HG03159 (cell line): ENCODE measurements around the gene EPB41L5.
A peak's percentile ranks its signal among the peaks of the same experiment; 100 is the strongest.
"Not testable (repeated sequence)": the region's sequence is repeated elsewhere in the genome, so short reads cannot be mapped to it uniquely, and the experiment has no call there.

Source experiments
- ATAC-seq: cut with Tn5 transposase; IDR thresholded peaks from one replicate; pipeline ENCODE4 v1.9.1; 2021; ENCODE audit warnings: mild to moderate bottlenecking, moderate library complexity; ENCODE audit not compliant: unreplicated experiment

EPB41L5 gene

DNA sequence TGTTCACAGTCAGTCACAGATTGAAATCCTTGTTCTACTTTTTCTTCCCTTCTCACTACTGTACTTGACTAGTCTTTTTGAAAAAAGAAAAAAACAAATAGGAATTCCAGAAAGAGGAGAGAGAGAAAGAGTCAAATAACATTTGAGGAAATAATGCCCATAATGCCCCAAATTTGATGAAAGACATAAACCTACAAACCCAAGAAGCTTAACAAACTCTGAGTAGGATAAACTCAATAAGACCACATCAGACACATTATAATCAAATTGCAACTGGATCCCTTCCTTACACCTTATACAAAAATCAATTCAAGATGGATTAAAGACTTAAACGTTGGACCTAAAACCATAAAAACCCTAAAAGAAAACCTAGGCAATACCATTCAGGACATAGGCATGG lies 179.4 kb downstream of the EPB41L5 start:
- ATAC-seq, result no peak

DNA sequence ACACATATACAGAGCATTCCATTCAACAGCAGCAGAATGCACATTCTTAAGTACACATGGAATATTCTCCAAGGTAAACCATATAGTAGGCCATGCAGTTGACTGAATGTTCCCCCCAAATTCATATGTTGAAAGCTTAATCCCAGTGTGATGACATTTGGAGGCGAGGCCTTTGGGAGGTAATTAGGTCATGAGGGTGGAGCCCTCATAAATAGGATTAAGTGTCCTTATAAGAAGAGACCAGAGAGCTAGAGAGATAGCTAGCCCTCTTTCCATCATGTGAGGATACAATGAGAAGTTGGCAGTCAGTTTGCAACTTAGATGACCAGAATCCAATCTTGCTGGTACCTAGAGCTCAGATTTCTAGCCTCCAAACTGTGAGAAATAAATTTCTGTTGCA lies 182.7 kb downstream of the EPB41L5 start:
- no peak for ATAC-seq

DNA sequence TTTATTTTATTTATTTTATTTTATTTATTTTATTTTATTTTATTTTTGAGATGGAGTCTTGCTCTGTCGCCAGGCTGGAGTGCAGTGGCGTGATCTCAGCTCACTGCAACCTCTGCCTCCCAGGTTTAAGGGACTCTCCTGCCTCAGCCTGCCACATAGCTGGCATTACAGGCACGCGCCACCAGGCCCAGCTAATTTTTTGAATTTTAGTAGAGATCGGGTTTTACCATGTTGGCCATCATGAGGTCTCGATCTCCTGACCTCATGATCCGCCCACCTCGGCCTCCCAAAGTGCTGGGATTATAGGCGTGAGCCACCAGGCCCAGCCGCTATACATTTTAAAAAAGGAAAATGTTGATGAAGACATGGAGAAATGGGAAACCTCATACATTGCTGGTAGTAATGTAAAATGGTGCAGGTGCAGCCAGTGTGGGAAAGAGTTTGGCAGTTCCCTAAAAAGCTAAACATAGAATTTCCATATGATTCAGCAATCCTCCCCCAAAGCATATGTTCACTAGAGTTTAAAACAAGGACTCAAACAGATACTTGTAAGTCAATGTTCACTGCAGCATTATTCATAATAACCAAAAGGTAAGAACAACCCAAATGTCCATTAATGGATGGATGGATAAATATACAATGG lies 187.1 kb downstream of the EPB41L5 start:
- ATAC-seq, result not testable (repeated sequence)

DNA sequence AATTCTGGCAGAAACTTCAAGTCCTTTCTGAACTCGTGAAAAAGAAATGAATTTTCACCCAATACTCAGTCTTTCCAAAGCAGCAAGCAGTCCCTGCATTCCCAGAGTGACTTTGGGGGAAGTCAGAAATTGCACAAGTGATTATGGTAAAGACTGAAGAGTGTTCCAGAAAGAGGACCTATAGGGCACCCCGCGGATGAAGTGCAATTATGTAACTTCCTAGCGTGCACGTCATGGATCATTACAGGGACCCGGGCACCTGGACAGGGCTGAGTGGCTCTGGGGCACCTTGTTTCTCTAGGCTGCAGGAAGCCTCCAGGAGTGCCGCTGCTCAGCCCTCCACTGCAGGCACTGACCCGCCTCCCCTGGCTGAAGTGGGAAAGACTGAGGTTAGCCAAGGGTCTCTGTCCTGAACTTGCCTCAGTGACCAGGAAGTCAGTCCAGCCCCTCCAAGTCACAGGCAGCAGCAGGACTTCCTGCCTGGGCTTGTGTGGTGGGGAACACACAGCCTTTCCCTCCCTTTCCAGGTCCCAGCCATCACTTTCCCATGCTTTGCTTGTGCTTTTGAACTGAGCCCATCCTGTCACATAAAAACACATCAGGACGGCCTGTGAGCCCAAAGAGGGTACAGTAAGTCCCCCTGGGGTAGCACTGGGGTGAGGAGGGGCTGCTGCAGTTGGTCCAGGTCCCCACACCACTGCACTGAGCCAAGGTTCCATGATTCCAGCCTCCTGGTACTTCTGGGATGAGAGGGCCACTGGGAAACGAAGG lies 190.6 kb downstream of the EPB41L5 start:
- no peak for ATAC-seq

DNA sequence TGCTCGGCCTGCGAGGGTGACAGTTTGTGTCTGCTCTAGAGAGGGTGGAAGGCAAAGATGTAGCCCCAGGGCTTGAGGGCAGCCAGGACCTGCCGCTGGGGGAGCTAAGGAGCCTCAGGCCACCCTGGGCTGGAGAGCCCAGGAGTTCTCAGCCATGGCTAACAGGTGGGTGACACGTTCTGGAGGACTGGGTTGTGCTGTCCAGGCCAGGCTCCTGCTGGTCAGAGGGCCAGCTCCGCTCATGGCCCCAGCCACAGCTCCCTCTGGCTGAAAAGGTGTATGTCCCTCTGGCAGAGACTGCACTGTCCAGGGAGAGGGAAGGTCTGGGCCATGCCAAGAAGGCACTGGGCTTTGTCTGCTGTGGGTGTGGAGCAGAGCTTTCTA lies 191.1 kb downstream of the EPB41L5 start:
- ATAC-seq, result no peak

DNA sequence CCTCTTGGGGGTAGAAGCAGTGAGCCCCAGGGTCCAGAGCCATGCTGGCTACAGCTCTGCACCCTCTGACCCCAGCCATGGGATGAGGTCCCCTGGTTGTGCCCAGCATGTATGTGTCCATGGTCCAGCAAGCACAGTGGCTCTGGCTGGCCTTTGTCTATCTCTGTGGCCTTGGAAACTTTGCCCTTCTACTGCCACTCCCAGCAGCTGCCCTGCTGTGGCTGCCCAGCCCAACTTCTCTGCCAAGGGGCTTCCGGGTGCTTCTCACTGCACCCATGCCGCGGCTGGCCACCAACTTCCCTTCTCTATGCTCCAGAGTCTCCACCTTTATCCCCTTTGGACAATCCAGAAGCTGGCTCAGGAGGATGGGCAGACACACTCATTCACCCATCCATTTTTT lies 191.5 kb downstream of the EPB41L5 start:
- ATAC-seq, result no peak

DNA sequence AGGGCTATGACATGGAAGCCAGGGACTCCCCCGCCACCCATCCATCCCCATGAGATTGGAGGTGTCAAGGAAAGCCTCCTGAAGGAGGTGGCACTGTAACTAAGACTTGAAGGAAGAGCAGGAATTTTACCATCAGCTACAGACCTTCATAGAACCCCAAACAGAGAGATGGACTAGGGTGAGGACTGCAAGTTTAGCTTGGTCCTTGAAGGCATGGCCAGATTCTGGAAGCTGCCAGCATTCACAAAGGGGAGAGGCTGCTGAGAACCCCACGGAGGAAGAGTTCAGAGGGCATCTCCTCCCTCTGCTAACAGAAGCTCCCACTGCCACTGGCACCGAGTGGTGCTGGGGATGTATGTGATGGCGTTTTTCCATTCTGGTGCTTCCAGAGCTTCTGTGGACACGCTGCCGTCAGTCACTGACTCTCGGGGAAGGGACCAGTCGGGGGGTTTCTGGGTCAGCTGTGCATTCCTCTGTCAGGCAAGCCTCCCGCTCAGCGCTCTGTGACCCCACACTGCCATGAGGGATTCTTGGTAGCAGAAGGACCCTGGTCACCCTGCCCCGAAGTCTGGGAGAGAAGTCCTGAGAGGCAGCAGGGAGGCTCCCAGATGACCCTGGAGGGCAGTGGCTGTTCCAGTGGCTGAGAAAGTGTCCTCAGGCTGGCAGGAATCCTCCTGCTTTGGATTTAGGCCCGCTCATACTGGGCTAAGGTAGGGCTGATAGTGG lies 192.2 kb downstream of the EPB41L5 start:
- ATAC-seq, result no peak

DNA sequence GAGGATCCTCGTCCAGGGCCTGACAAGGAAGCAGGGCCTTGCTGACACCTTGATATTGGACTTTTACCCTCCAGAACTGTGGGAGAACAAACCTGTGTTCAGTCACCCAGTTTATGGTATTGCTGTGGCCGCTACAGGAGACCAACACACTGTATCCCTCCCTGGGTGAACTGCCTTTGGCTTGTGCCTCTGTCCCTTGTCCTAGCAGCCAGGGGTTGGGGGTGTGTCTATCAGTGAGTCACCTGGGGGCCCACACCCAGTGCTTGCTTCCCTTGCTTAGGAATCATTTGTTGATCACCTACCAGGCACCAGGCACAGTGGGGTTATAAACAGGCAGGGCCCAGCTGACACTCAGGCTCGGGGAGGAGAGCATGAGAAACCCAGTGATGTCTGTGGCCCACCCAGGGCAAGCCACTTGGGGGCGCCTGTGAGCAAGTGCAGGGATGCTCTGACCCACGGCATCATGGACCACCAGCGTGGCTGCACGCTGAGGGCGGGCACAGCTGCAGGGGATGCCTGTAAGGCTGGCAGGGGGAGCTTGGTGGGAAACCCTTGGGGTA lies 193.2 kb downstream of the EPB41L5 start:
- ATAC-seq, result no peak

DNA sequence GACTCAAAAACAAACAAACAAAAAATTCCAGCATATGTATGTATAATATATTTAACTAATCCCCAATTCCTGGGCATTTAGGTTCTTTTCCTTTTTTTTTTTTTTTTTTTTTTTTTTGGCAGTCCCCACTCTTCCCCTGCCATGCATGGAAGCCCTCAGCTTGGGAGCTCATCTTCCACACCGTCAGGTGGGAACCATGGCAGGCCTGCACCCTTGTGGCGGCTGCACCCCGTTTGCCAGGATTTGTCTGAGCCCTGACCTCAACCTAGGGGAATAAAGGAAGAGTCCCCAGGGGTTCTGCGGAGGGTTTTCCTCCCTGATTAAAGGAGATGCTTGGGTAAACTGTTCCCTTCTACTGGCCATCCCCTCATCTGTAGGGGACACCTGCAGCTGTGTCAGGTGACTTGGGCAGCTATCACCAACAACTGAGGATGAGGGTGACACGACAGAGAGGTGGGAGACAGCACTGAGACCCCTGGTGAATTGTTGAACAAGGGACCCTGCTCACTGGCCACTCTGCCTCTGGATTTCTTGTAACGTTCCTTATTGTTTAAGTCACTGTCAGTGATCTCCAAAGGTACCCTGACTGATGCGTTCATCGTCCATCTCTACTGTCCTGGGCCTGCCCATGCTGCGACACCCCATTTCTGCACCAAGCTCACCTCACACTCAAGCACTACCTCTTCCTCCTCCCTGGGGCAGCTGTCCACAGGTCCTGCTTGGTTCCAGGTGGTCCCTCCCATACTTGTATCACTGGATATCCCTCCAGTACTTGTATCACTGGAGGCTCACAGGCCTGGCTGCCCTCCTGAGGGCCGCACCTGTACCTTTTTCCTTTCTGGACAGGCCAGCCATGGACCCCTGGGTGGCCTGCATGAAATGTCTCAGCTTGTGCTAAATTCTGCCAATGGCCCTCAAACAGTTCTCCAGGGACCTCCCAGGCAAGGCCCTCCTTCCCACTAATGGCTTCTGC lies 195.8 kb downstream of the EPB41L5 start:
- ATAC-seq, result no peak

DNA sequence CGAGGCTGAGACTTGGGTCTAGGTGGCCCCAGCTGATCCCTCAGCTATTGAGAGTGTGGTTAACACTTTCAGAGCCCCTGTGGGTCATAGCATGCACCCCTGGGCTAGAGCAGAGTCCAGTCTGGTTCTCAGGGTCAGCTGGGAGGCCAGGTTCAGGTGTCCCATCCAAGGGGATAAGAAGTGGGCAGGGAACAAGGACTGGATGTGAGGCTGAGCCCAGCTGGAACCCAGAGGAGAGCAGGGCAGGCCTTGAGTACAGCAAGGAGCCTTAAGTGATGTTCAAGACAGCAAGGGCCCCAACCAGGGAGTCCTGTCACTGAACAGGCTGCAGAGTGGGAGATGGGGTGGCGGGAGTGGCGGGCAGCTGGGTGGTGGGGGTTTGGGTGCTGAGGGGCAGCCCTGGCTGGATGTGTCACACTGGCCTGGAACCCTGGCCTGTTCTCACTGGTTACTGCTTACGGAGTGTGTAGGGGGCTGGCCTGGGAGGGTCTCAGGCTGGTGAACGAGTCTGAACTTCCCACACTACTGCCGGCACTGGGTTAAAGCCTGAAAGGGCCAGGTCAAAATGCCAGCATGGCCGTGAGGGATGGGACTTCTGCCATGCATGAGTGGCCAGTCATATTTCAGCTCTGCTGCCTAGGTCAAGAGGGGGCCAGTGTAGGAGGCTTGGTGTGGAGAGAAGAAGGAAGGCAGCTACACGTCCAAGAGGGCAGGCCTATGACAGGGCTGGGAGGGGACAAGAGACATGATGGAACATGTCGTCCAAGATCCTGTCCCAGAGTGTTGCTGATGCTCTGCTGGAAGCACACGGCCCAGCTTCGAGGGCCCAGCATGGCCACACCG lies 196.8 kb downstream of the EPB41L5 start:
- no peak for ATAC-seq

DNA sequence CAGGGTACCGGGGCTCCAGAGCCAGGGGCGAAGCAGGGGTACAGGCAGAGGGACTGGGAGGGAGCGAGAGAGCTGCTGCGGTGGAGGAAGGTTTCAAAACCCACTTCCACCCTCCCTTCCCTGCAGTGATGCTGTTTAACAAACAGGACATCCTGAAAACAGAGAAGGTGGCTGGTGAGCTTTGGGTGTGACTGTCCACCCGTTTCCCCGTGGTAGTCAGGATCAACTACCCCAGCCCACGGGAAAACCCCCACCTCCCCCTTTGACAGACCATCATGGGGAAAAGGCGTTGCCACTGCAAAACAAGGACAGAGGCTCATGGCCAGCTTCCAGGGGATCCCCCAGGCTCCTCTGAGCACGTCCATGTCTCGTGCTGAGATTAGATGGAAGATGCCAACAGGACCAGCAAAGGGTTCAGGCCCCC lies 197.4 kb downstream of the EPB41L5 start:
- ATAC-seq, result no peak

DNA sequence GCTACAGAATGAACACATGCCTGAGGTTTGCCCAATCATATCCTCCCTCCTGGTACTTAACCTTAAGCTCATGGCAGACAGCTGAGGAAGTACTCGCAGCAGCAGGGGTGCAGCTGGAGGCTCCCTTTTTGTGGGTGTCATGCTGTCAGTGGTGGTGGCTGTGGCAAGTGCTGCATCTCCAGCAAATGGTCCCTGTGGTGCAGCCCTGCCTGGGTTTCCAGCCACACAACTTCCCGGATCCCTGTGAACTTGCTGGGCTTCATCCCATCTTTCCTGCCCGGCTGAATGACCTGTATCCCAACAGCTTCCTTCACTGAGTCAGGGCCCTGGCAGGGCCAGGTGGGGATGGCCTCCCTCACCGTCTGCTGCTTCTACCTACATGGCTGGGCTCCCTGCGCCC lies 205.3 kb downstream of the EPB41L5 start:
- no peak for ATAC-seq

DNA sequence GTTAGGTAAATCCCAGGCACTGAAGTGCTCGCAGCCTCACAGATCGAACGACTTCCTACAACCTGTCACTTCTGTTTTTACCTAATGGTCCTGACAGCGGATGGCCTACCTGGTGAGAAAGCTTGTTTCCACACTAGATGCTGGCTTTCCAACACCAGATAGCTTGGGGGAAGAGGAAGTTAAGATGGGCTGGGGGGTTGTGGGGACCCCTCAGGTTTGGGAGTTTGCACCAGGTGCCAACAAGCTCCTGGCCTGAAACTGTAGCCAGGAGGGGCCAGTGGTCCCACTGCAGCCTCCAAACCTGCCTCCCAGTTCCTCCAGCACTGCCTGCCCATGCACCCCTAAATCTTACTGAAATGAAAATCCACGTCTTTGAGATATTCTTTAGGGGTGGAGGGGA lies 206.4 kb downstream of the EPB41L5 start:
- no peak for ATAC-seq

DNA sequence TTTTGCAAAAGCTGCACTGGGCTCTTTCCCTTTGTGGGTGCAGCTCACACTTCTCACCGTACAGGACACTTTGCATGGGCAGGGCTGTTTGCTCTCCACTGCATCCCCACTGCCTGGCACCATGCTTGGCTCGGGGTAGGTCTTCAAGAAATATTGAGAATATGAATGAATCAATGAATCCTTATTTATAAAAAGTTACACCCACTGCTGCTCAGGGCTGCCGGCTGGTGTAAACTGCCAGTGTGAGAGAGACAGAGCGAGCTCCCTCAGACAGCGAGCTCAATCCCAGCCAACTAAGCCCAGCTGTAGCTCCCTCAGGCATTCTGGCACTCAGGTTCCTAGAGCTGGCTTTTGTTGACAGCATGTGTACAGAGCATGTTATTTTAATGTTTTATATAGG lies 206.9 kb downstream of the EPB41L5 start:
- ATAC-seq, result no peak

DNA sequence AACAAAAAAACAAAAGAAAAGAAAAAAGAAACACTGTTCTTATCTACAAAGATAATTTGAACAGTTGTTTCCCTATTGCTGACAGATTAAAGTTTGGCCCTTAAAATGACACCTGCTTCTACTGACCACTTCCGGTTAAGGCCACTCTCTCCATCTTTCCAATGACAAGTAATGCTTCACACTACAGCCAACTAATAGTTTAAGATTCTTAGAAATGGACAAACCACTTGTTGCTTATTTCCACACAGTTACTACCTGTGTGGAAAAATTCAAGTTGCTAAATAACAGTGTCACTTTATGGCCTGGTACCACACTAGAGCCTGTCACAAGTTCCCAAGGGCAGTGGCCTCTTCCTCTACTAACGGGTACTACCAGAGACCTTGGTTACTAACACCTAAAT lies 207.9 kb downstream of the EPB41L5 start:
- no peak for ATAC-seq

DNA sequence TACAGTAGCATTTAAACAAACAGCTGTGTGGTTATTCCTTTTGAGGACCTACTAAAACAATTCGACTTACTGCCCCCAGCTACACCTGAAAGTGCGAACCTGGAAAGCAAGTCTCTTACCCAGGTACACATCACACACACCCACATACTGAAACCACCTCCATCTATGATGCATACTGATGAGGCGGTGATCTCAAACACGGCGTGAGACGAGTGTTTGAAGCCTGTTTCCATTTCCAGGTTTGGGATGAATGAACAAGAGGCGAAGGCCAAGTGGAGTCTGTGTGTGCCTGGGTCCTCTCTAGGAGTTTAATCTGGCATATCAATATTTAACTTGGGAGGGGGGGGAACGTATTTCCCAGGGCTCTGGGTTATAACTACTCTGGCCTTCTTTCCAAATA lies 208.7 kb downstream of the EPB41L5 start:
- ATAC-seq, result no peak

DNA sequence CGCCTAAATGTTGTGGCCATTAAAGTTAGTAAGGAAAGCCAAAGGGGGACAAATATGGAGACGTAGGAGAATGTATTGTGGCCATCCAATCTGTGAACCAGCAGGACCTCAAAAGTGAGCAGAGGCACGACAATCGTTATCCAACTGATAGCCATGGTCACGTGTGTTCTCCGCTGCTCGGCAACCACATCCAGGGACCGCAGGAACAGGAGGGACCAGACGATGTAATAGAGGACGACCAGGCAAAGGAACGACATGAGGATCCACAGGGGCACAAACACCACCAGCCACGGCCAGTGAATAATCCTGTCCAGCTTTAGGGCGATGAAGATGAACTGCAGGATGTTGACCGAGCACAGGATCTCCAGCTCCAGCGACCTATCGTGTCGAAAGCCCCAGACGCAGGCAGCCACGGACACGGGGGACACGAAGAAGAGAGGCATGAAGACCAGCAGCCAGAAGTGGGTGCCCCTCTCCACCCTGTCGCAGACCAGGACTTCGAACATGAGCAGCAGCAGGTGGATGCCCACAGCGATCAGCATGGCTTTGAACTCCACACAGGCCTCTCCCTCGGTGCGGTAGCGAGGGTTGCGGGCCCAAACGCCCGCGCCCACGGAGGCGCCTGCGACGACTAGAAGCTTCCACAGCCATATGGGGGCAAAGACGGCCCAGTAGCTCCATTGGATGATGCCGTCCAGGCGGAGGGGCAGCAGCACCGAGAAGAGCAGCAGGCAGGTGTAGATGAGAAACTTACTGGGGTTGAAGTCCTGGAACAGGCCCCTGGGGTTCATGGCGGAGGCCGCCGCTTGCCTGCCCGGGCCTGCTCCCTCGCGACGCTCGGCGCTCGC lies 209.5 kb downstream of the EPB41L5 start:
- no peak for ATAC-seq

DNA sequence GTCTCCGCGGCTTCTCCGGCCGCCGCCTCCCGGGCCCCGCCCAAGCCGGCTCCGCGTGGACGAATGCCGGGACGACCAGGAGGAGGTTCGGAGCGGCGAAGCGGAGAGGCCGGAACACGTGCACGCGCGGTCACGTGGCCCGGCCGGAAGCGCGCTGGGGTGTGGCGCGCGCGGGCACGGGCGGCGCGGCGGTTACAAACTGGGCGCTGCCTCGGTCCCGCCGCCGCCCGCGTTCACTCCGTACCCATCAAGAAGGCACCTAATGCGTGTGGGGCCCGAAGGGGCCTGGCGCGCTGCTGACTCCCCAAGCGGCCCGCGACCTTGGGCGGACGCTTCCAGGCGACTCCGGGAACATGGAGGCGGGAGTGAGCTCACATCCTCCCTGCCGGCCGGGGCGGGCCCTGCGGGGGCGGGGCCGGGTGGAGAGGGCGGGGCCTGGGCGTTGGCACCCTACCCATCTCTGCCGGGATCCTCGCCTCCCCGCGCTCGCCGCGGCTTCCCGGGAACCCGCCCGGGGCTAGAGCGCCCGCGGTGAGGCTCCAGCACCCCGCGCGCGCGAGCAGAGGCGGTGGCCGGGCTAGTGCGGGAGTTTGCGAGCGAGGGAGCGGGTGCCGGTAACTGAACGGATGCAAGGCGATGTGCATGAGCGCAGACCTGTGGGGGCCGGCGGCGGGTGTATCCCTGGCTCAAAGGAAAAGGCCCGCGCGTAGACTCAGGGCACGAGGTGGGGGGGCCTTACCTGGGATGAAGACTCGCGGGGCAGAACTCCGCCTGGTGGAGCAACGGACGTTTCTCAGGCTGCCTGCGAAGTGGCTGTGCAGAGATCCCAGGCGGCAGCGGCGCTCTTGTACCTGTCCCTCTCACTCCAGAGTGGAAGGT lies 210.4 kb downstream of the EPB41L5 start, which contains the start of gene TMEM185B:
Gene TMEM185B, minus strand, starts transcription at position 367 of the 879 bp plus-strand sequence. CDS start 424 bp downstream, outside the sequence.
- ATAC-seq, result peak; percentile 82
